DOHH2 (cell line): Measurements from ENCODE around the gene AP2A1.

Experiments used
- EZH2phosphoT487 ChIP-seq: fragments of 200-600 bp; sonication (generic); IDR thresholded peaks from 2 replicates; pipeline ENCODE4 v1.6.1; 2017; ENCODE audit warnings: borderline replicate concordance, mild to moderate bottlenecking, antibody characterized with exemption, low read length, moderate library complexity, mixed read lengths
- TF ChIP-seq, protein P1 (sequence below): fragments of 200-600 bp; sonication (generic); IDR thresholded peaks from one replicate; pipeline ENCODE4 v1.5.1; 2014; ENCODE audit warnings: antibody characterized with exemption, mild to moderate bottlenecking, low read depth, low read length; ENCODE audit not compliant: poor library complexity, severe bottlenecking

DNA sequence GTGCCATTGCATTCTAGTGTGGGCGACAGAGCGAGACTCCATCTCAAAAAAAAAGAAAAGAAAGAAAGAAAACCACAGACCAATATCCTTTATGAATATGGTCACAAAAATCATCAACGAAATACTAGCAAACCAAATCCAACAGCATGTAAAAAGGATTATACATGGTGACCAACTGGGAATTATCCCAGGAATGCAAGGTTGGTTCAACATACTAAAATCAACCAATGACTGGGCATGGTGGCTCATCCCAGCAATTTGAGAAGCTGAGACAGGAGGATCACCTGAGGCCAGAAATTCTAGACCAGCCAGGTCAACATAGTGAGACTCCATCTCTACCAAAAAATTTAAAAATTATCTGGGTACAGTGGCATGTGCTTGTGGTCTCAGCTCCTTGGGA is 10.8 kb upstream of the AP2A1 start:
- TF ChIP-seq, protein P1, sequence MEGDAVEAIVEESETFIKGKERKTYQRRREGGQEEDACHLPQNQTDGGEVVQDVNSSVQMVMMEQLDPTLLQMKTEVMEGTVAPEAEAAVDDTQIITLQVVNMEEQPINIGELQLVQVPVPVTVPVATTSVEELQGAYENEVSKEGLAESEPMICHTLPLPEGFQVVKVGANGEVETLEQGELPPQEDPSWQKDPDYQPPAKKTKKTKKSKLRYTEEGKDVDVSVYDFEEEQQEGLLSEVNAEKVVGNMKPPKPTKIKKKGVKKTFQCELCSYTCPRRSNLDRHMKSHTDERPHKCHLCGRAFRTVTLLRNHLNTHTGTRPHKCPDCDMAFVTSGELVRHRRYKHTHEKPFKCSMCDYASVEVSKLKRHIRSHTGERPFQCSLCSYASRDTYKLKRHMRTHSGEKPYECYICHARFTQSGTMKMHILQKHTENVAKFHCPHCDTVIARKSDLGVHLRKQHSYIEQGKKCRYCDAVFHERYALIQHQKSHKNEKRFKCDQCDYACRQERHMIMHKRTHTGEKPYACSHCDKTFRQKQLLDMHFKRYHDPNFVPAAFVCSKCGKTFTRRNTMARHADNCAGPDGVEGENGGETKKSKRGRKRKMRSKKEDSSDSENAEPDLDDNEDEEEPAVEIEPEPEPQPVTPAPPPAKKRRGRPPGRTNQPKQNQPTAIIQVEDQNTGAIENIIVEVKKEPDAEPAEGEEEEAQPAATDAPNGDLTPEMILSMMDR: no peak
- no peak for TF ChIP-seq EZH2phosphoT487
